ENCODE data around the gene SYT13.

SYT13 gene, protein sequence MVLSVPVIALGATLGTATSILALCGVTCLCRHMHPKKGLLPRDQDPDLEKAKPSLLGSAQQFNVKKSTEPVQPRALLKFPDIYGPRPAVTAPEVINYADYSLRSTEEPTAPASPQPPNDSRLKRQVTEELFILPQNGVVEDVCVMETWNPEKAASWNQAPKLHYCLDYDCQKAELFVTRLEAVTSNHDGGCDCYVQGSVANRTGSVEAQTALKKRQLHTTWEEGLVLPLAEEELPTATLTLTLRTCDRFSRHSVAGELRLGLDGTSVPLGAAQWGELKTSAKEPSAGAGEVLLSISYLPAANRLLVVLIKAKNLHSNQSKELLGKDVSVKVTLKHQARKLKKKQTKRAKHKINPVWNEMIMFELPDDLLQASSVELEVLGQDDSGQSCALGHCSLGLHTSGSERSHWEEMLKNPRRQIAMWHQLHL

DNA sequence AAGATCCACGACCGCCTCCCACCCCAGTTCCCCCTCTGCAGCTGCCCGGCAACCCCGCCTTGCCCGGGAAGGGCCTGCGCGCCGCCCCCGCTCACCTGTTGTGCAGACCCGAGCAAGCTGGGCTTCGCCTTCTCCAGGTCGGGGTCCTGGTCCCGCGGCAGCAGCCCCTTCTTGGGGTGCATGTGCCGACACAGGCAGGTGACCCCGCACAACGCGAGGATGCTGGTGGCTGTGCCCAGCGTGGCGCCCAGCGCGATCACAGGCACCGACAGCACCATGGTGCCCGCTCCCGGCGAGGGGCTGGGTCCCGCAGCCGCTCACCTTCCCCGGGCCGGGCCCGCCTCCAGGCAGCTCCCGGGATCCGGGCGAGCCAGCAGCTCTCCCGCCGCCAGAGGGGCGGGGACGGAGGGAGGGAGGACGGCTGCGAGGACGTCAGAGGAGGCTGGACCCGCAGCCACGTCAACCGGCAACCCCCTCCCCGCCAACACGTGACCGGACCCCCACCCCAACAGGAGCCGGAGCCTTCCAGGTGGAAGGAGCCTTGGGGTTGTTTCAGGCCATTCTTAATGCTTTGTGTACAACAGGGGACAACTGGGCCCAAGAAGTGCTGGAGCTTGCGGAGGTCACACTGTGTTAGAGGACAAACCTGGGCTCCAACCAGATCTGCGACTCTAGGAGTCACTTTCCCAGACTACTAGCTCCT lies at the start of gene SYT13:
TSS of gene SYT13 (minus strand) at position 412 of the 703 bp plus-strand sequence. CDS start at position 278, 134 bp downstream.
- DNase-seq (ENCODE audit: low read depth): no peak

DNA sequence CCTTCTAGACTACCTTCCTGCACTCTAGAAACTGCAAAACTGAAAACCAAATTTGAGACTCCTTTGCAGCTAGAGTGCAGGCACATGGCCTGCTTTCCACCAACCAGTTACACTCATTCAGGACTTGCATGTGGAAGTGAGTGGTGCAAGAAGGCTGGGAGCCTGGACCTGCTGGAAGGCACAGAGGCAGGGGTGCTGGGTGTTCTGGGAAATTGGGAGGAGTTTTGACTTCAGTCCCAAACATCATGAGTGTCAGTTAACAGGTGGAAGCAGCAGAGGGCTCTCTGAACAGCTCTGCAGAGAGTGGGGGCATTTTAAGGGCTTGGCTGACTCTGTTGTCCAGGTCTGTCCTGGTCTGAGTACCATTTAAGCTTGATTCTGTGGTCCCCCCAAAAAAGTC lies 49.3 kb upstream of the SYT13 start:
- no peak for DNase-seq (ENCODE audit: low read depth)

DNA sequence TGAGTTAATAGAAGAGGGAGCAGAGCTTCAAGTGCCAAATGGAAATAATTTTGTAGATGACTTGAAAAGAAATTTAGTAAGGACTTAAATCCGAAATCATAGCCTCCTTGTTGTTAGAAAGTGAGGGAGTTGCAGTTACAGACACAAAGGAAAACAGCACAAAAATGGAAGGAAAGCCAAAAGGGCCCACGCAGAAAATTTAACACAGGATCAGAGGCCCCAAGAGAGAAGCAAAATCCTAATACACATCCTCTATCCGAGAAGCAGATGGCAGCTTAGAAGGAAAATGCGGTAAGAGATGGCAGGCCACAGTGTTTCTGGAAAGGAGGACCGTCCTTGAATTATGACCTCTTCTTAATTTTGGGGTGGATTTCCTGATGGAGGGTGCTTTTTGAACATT lies 48.7 kb upstream of the SYT13 start:
- no peak for DNase-seq (ENCODE audit: low read depth)

DNA sequence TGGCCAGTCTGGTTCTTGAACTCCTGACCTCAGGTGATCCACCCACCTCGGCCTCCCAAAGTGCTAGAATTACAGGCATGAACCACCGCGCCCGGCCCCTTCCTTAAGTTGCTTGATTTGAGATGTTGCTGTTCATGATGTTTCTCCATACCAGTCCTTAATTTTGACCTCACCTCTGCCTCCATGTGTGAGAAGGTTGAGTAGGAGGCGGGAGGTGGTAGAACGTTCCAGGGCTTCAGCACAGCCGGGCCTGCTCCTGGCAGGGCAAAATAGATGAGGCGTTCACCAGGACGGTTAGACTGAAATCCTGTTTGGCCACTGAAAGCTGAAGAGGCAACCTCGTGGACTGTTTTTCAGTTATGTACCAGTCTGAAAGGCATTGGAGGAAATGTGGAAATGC lies 48.3 kb upstream of the SYT13 start:
- DNase-seq (ENCODE audit: low read depth): no peak

DNA sequence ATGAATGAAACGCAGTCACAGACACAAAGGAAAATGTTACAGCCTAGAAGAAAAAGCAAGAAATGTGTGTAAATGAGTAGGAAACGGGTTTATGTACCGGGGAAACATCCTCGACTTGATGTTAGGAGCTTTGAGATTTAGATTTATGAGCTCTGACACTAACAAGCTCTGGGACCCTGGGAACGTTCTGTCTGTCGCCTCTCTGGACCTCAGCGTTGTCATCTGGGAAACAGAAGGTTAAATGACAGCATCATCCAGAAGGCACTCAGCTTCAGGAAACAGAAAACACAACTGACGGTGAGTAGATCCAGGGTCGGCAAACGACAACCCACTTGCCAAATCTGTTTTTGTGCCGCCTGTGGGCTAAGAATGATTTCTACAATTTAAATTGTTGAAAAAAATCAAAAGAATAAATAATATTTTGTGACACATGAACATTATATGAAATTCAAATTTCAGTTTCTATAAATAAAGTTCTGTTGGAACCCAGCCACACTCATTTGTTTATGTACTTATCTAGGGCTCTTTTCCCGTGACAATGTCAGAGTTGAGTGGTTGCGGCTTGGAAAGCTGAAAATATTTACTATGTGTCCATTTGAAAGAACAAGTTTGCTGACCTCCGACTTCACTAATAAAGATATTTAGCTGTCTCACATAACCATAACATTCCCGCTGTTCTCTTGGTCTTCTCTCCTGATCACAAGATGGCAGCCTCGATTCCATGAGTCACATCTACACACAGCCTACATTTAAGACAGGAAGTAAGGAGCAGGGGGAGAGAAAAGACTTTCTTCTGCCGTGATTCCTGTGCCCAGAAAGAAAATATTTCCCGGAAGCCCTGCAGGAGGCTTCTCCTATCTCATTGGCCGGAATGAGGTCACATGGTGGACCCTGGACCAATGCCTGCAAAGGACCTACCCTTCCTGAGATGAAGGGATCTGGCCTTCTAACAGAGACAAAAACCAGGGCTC lies 47.1 kb upstream of the SYT13 start:
- no peak for DNase-seq (ENCODE audit: low read depth)

DNA sequence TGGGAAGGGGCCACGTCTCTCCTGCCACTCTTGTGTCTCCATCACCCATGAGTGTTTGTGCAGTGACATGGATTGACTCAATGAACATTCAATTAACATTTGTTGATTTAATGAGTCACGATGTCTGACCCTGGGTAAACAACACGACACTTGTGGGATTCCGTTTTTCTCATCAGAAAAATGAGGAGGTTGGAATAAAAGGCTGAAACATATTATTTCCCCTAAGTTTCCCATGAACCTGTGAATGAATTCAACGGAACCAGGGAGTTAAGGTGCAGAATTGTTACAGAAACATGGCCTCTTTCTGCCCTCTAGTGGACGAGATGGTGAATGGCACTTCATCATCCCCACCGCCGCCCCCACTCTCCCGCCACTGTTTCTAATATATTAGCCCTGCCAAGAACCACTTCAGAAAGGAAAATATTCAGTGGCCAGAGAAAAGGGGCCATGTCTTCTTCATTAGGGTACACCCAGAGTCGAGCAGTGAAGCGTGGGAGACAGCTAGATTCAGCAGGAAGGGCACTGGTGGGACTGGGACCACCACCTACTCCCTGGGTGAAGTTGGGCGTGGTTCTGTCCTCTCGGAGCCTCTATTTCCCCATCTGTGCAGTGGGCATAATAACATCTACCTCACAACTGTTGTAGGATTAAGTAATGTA lies 46.3 kb upstream of the SYT13 start:
- peak; percentile 19 for DNase-seq (ENCODE audit: low read depth)

DNA sequence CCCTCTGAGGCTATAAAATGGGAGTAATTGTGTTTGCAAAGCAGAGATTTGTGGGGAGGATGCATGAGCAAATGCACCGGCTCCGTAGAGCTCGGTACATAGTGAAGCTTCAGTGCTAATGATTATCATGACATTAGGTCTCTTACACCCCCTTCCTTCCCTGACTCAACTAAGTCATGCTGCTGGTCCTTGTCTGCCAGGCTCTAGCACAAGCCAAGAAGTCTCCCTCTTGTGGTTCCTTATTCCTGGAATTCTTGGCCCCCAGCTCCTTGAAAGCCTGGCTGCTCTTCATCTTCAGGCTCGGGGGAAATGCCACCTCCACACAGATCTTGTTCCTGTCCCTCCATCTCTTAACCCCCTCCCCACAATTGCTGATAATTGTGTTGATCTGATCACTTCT lies 45.7 kb upstream of the SYT13 start:
- no peak for DNase-seq (ENCODE audit: low read depth)

DNA sequence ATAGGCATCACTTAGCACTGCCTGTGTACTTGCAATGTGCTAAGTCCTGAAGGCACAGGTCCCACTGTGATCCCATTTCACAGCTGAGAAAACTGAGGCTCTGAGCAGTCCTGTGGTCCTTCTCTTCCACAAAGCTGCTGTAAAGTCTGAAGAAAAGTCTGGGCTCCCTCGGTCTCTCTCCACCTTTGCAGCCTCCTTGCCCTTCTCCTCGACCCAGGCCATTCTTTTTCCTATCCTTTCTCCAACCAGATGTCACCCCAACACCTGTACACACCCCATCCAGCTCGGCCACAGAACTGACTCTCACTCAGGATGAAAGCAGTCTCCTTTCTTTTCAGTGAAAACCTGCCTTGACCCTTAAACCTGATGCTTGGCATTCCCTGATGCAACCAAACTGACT lies 42.6 kb upstream of the SYT13 start:
- DNase-seq (ENCODE audit: low read depth): no peak

DNA sequence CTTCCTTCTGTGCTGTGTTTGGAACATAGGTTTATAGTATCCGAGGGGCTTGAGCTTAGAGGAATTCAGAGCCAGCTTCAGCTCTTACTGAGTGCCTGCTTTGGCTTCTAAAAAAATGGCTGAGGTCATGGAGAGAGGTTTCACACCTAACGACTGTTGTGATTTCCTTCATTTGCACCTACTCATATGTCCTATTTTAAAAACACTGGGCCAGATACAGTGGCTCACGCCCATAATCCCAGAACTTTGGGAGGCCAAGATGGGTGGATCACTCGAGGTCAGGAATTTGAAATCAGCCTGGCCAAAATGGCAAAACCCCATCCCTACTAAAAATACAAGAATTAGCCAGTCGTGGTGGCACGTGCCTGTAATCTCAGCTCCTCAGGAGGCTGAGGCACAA lies 38.3 kb upstream of the SYT13 start:
- DNase-seq (ENCODE audit: low read depth): no peak

DNA sequence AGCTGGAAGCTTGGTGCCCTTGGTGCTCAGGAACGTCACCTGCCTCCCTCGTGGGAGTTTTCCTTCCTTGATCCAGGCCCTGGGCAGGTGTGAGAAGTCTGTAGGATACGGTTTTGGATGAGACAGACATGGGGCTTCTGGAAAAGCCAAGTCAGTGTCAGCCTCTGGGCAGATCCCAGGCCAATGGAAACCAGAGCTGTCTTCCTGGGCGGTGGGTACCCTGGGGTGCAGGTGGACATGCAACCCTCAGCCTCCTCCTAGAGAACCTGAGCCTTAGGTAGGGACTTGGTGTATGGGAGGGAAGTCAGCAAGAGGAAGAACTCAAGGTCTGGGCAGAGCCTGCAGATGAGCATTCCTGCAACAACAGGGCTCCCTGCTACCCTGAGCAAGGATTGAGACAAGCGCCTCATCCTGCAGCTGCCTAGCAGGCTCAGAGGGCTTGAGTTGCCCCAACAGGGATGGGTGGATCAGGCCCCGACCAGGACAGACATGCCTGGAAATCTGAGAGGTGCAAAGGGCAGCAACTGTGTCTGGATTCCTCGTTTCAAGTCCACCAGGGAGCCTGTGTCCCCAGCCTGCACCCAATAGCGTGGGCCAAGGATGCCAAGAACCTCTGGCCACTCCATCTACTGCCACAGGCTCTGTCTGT lies 37.6 kb upstream of the SYT13 start:
- no peak for DNase-seq (ENCODE audit: low read depth)

DNA sequence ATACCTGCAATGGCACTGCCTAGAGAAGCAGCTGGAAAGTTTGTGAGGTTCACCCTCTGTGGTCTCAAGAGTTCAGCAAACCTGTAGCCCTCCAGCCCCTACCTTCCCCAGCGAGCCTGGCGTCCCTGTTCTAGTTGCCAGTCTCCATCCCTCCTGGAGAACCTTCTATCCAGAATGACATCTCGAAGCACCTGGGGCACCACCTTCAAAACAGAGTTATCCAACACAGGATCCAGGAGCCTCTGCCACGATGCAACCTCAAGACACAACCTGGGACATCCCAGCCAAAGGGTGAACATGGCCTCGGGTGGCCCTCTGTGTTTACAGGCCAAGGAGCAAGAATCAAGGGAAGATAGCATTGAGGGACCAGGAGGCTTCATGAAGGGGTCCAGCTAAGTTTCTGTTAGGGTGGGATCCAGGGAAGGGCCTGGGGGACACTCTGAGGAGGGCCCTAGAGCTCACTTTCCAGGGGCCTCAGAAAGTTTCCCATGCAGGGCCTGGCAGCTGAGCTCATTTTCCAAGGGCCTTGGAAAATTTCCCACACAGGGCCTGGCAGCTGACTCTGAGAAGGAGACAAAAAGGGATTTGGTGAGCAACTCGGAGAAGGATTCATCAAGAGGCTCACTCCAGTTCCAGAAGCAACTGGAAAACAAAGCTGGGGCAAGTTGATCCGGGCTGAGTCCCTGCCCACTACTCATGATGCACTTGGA lies 36.9 kb upstream of the SYT13 start:
- DNase-seq (ENCODE audit: low read depth): no peak

DNA sequence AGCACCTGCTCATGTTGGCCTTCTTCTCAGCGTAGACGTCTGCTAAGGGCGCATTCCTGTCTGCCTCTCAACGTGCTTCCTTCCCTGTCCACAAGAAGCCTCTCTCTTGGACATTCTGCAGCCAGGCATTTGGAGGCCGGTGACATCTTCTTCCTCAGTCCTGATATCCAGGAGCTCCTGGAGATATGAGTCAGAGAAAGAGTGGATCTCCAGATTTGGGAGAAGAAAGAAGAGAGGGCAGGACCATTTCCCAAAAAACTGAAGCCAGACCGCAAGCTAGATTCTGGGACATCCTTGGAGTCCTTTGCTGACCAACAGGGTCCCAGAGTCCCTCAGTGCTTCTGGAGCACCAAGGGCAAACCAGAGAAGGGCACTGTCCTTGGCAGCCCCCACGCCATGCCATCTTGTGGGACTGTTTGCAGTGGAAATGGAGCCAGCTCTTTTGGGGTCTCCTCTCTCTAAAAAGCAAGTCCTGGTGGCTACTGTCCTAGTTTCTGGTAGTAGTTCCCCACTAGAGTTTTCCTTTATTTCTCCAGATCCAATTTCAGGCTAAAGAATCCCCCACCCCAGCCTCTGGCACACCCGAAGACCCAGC lies 36.1 kb upstream of the SYT13 start:
- no peak for DNase-seq (ENCODE audit: low read depth)

DNA sequence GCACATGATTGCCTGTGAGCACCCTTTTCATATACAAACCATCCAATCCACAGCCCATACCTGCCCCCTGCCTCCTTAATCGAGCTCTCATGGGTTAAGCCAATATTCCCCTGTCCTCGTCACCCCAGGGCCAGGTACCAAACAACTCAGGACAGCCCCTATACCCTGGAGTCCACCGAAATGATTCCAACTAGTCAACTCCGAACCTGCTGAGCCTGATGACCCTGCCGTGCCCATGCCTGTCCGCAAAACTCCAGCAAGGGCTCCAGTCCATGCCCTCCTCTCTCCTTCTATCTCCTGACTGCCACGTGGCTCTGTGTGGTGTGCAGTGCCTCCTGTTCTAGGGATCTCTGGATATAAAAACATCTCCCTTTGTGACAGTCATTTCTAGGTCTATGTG lies 35.5 kb upstream of the SYT13 start:
- no peak for DNase-seq (ENCODE audit: low read depth)

DNA sequence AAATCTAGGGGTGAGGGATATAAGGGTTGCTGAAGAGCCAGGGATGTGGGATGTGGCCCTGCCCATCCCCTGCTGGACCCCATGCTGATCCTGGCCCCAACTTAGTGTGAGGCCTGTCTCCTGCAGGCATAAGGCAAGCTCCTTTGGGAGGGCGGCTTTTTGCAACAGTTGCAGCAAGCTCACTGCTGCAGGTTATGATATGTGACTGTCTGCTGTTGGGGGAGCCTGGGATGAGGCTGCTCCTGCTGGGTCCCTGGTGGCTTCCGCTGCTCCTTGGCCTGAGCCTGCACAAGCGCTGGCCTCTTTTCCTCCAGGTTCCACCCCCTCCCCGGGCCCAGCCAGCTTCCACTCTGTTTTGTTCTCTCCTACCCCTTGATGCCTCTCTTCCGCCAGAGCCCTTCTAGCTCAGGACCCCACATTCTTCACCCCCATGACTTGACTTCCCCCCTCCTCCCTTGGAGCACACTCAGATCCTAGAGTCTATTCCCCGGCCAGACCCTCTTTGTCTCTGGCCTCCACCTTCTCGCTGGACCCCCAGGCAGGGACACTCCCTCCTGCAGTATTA lies 35.0 kb upstream of the SYT13 start:
- no peak for DNase-seq (ENCODE audit: low read depth)

DNA sequence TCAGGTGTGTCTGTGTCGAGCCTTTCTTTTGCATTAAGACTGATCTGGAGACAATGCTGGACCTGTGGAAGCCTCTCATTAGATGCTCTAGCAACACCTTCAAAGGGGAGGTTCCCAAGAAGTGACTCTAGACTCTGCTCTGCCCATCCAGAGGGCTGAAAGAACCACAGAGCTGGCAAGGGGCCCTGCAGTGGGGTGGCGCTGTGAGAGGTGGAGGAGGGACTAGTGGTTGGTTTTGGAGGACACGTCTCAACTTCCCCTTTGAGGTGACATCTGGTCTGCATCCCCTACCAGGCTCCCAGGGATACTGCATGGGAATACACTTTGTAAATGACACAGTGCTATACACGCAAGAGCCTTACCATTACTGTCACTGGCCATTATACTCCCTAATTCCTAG lies 34.2 kb upstream of the SYT13 start:
- no peak for DNase-seq (ENCODE audit: low read depth)

DNA sequence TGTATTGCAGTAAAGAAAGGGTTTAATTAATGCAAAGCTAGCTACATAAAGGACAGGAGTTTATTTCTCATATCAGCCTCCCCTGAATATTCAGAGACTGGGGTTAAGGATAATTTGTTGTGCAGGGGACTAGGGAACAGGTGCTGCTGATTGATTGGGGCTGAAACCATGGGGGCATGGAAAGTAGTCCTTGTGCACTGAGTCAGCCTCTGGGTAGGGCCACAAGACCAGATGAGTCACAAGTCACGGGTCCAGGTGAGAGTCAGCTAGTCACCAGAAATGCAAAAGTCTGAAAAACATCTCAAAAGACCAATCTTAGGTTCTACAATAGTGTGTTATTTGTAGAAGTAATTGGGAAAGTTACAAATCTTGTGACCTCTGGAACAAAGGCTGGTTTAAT lies 32.9 kb upstream of the SYT13 start:
- no peak for DNase-seq (ENCODE audit: low read depth)

DNA sequence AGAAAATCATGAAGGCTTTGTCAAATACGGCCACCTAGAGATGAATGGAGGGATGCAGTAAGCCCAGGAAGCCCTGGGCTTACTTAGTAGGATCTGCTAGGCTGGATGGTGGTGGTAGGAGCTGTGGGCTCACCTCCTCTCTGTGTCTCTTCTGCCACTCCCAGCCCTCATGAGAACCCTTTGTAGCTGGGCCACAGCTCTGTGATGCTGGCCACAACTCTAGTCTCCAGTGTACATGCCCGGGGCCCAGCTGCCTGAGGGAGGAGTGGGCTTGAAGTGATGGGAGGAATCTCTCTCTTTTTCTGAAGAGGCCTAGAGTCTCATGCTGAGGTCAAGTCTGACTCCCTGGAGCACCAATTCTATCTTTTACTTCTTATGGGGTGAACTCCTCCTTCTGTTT lies 32.4 kb upstream of the SYT13 start:
- no peak for DNase-seq (ENCODE audit: low read depth)

DNA sequence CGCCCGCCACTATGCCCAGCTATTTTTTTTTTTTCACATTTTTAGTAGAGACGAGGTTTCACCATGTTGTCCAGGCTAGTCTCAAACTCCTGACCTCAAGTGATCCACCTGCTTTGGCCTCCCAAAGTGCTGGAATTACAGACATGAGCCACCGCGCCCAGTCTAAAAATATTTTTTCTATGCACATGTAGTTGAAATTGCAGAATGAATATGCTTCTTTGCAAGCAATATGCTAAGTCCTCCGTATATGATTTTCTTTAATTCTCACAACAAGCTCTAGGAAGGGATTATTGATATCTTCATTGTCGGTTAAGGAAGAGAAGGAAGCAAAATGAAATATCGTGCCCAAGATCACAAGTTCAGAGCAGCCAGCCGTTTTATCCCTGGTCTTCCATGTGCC lies 30.1 kb upstream of the SYT13 start:
- no peak for DNase-seq (ENCODE audit: low read depth)

DNA sequence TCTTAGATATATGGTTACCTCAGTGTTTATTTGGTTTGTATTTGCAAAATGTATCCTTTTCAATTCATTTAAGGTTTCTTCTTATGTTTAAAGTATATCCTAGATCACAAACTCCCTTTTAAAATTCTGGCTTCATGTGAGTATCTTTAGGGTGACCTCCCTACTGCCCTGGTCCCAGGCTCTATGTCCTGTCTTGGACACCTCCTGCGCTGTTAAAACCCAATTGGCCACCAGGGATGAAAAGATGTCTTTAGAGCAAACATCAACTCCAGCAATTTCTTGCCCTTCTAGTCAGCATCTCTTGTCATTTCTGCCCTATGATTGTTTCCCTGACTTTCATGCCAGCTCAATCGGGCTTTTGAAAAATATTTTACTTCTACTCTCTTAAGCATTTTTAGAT lies 28.8 kb upstream of the SYT13 start:
- DNase-seq (ENCODE audit: low read depth): no peak

Measured in stimulated activated CD4-positive, alpha-beta T cell treated with anti-CD3 and anti-CD28 coated beads, Interleukin-2, amount 100 ng/mL, for 4 hours (primary cell).